Mesenteric fat pad (tissue), 1 donor: ENCODE results near the gene MTMR3. TPM values are rescaled to one million over a fixed set of nuclear protein-coding genes. Genes with fewer than 3 reads are reported as not detected.
A peak's percentile ranks its signal among the peaks of the same experiment; 100 is the strongest.
"Not testable (repeated sequence)": the region's sequence is repeated elsewhere in the genome, so short reads cannot be mapped to it uniquely, and the experiment has no call there.

Experiments
- DNase-seq: peaks from one replicate; pipeline ENCODE4 v3.0.0-alpha.2; 2020; ENCODE audit warnings: low spot score
- long read RNA-seq: library from polyadenylated mRNA; unstranded; transcript quantifications from one replicate; pipeline ENCODE4 v2.0.0, GENCODE V29; 2020
- total RNA-seq: library from RNA; stranded (reverse); fragmentation: NEBNext Ultra II Directional; extraction: Animal tissue kit (Norgen Biotek cat#: 25700); gene quantifications from one replicate; pipeline ENCODE4 v1.2.1, GENCODE V29; 2021
- donor health status: DM: yes; HTN: yes; CAD: no.

MTMR3 gene
- 52.8 TPM for total RNA-seq
- long read RNA-seq, full-length matches to known transcripts: 2 of 23 reads
- long read RNA-seq, partial matches to known transcripts: 10 of 23 reads
- long read RNA-seq, other reads (novel, unspliced or antisense): 11 of 23 reads

GRCh38 chr22:29883045-29883774 is at the start of gene MTMR3:
Gene MTMR3 (plus strand): TSS chr22:29883174. CDS start chr22:29971060, 87,886 bp downstream.
- DNase-seq: peak; percentile 99

- DNase-seq: no peak
These were observed 49.5 kb upstream of the MTMR3 start for GRCh38 chr22:29833392-29833965.

GRCh38 chr22:29834046-29834445 is 48.9 kb upstream of the MTMR3 start:
- DNase-seq: no peak

GRCh38 chr22:29836791-29837370 is 46.1 kb upstream of the MTMR3 start:
- not testable (repeated sequence) for DNase-seq

GRCh38 chr22:29837741-29838598 is 45.0 kb upstream of the MTMR3 start, which contains the start of gene ASCC2:
Gene ASCC2 (minus strand): TSS chr22:29838274. CDS start chr22:29832325, 5,949 bp downstream.
- peak; percentile 99 for DNase-seq

GRCh38 chr22:29838599-29838956 is 44.4 kb upstream of the MTMR3 start:
- DNase-seq: no peak

- DNase-seq: no peak
These were observed 43.9 kb upstream of the MTMR3 start for GRCh38 chr22:29839039-29839438.

- DNase-seq: no peak
These were observed 42.5 kb upstream of the MTMR3 start for GRCh38 chr22:29840498-29840897.

GRCh38 chr22:29842172-29842571 is 40.8 kb upstream of the MTMR3 start:
- DNase-seq: no peak

- no peak for DNase-seq
These were observed 40.2 kb upstream of the MTMR3 start for GRCh38 chr22:29842740-29843139.

GRCh38 chr22:29846290-29846689 is 36.7 kb upstream of the MTMR3 start:
- no peak for DNase-seq

GRCh38 chr22:29848111-29848510 is 34.9 kb upstream of the MTMR3 start:
- no peak for DNase-seq

GRCh38 chr22:29854432-29854831 is 28.5 kb upstream of the MTMR3 start:
- DNase-seq: no peak

GRCh38 chr22:29855611-29856181 is 27.3 kb upstream of the MTMR3 start:
- DNase-seq: no peak

- no peak for DNase-seq
These were observed 26.5 kb upstream of the MTMR3 start for GRCh38 chr22:29856496-29856895.

GRCh38 chr22:29859030-29859429 is 23.9 kb upstream of the MTMR3 start:
- not testable (repeated sequence) for DNase-seq

- DNase-seq: no peak
These were observed 22.8 kb upstream of the MTMR3 start for GRCh38 chr22:29860006-29860766.

- no peak for DNase-seq
These were observed 21.2 kb upstream of the MTMR3 start for GRCh38 chr22:29861672-29862297.

GRCh38 chr22:29865572-29865971 is 17.4 kb upstream of the MTMR3 start:
- DNase-seq: not testable (repeated sequence)

GRCh38 chr22:29867260-29867659 is 15.7 kb upstream of the MTMR3 start:
- no peak for DNase-seq
